H1 (cell line): Measurements from ENCODE around the gene LRRC32. TPM values are rescaled to one million over a fixed set of nuclear protein-coding genes. Genes with fewer than 3 reads are reported as not detected.

Experiments used
- CTCF ChIA-PET: fragments of 300-600 bp; sonication (Branson Sonifier 250); formaldehyde crosslinking; loops from one replicate; lab custom pipeline; 2021; ENCODE audit not compliant: partially characterized antibody; lab: Charles Lee
- POLR2A ChIA-PET: fragments of 300-600 bp; sonication (Branson Sonifier 250); formaldehyde crosslinking; loops from one replicate; lab custom pipeline; 2021; ENCODE audit warnings: inconsistent platforms; ENCODE audit not compliant: partially characterized antibody; lab: Charles Lee
- DNase-seq, 2 experiments: peaks; one replicate each; pipeline versions ENCODE4 v3.0.0 to v3.0.0-alpha.2; 2010 to 2022; ENCODE audit warnings: low spot score in 2 of 2, low read depth in 1 of 2, mixed read lengths in 1 of 2
- FAIRE-seq: peaks from 2 replicates; lab custom pipeline; 2011; peaks lifted over from hg19 to GRCh38; lab: Jason Lieb, UNC
- H2AFZ ChIP-seq: 2 replicates; pipeline ENCODE4 v1.8.1; 2012; ENCODE audit warnings: low read length, inconsistent platforms
- H2AK5ac ChIP-seq: 2 replicates; pipeline ENCODE4 v1.6.1; 2013; ENCODE audit warnings: low read depth, low read length
- H2BK120ac ChIP-seq: replicated peaks from 2 replicates; pipeline ENCODE3; 2013; ENCODE audit warnings: low read depth, low read length, inconsistent platforms
- H2BK12ac ChIP-seq: 2 replicates; pipeline ENCODE4 v1.6.1; 2013; ENCODE audit warnings: low read depth, low read length
- H2BK15ac ChIP-seq: 2 replicates; pipeline ENCODE4 v1.6.1; 2013; ENCODE audit warnings: low read length
- H2BK20ac ChIP-seq: 2 replicates; pipeline ENCODE4 v1.6.1; 2013; ENCODE audit warnings: low read length
- H2BK5ac ChIP-seq: 2 replicates; pipeline ENCODE4 v1.6.1; 2013; ENCODE audit warnings: low read depth, low read length
- H3K14ac ChIP-seq: 2 replicates; pipeline ENCODE4 v1.6.1; 2013; ENCODE audit warnings: inconsistent platforms; ENCODE audit not compliant: insufficient read length
- H3K18ac ChIP-seq: 2 replicates; pipeline ENCODE4 v1.6.1; 2013; ENCODE audit warnings: low read length; ENCODE audit errors: extremely low read depth
- H3K23ac ChIP-seq: 2 replicates; pipeline ENCODE4 v1.6.1; 2013; ENCODE audit warnings: inconsistent platforms; ENCODE audit not compliant: insufficient read length
- H3K23me2 ChIP-seq: 2 replicates; pipeline ENCODE4 v1.6.1; 2013; ENCODE audit warnings: low read depth, low read length
- H3K27ac ChIP-seq: 2 replicates; pipeline ENCODE4 v1.6.1; 2011; ENCODE audit warnings: low read depth, low read length, inconsistent platforms
- H3K27me3 ChIP-seq, 4 experiments: replicated peaks in 1 of 4; 1 replicate in 1 of 4; 2 replicates in 3 of 4; pipeline versions ENCODE4 v1.6.1 to v1.8.1; 2011 to 2013; ENCODE audit warnings: low read length in 3 of 4, mild to moderate bottlenecking in 3 of 4, inconsistent platforms in 2 of 4, mixed read lengths in 2 of 4, moderate library complexity in 1 of 4; ENCODE audit not compliant: control insufficient read depth in 3 of 4, insufficient read depth in 3 of 4; ENCODE audit errors: extremely low read depth in 1 of 4
- H3K36me3 ChIP-seq, 4 experiments: 2 replicates each; pipeline versions ENCODE4 v1.6.1 to v1.8.1; 2011 to 2013; ENCODE audit warnings: mild to moderate bottlenecking in 4 of 4, low read length in 3 of 4, moderate library complexity in 2 of 4, control low read depth in 1 of 4, inconsistent platforms in 1 of 4; ENCODE audit not compliant: insufficient read depth in 4 of 4, control insufficient read depth in 2 of 4
- H3K4ac ChIP-seq: replicated peaks from 2 replicates; pipeline ENCODE3; 2013; ENCODE audit warnings: low read length, low read depth, mixed read lengths, inconsistent platforms; ENCODE audit not compliant: insufficient read length
- H3K4me1 ChIP-seq, 4 experiments: replicated peaks in 1 of 4; 1 replicate in 1 of 4; 2 replicates in 3 of 4; pipeline versions ENCODE4 v1.6.1 to v1.8.1; 2011 to 2013; ENCODE audit warnings: low read length in 3 of 4, inconsistent platforms in 2 of 4, mixed read lengths in 1 of 4; ENCODE audit not compliant: insufficient read depth in 4 of 4, control insufficient read depth in 3 of 4
- H3K4me2 ChIP-seq, 2 experiments: 2 replicates each; pipeline versions ENCODE4 v1.6.1 to v1.8.1; 2011 to 2013; ENCODE audit warnings: low read depth in 2 of 2, low read length in 2 of 2, control low read depth in 1 of 2, inconsistent platforms in 1 of 2, mild to moderate bottlenecking in 1 of 2; ENCODE audit not compliant: insufficient read depth in 1 of 2
- H3K4me3 ChIP-seq, 4 experiments: fragments of 200-600, 300-600 bp in 1 of 4; sonication (generic), shearing (Covaris generic), sonication (Bioruptor Twin) in 1 of 4; 2 replicates each; pipeline versions ENCODE4 v1.5.1 to v1.8.1; 2011 to 2016; ENCODE audit warnings: low read length in 4 of 4, low read depth in 3 of 4, control low read depth in 2 of 4, inconsistent platforms in 2 of 4, mild to moderate bottlenecking in 2 of 4, mixed read lengths in 1 of 4, moderate library complexity in 1 of 4; ENCODE audit not compliant: insufficient read depth in 2 of 4; ENCODE audit errors: extremely low read depth in 1 of 4
- H3K56ac ChIP-seq: replicated peaks from 2 replicates; pipeline ENCODE3; 2013; ENCODE audit warnings: low read depth, mild to moderate bottlenecking, mixed read lengths, low read length, inconsistent platforms; ENCODE audit not compliant: insufficient read length
- H3K79me1 ChIP-seq: 2 replicates; pipeline ENCODE4 v1.6.1; 2013; ENCODE audit warnings: low read depth, low read length, control low read depth
- H3K79me2 ChIP-seq, 2 experiments: 2 replicates each; pipeline versions ENCODE4 v1.6.1 to v1.8.1; 2012 to 2013; ENCODE audit warnings: low read length in 2 of 2, mild to moderate bottlenecking in 2 of 2, inconsistent platforms in 1 of 2; ENCODE audit not compliant: insufficient read depth in 2 of 2, control insufficient read depth in 1 of 2
- H3K9ac ChIP-seq, 4 experiments: replicated peaks in 1 of 4; 1 replicate in 1 of 4; 2 replicates in 3 of 4; pipeline versions ENCODE4 v1.6.1 to v1.8.1; 2011 to 2013; ENCODE audit warnings: low read depth in 3 of 4, low read length in 3 of 4, control low read depth in 2 of 4, mild to moderate bottlenecking in 2 of 4, moderate library complexity in 2 of 4, inconsistent platforms in 1 of 4; ENCODE audit errors: extremely low read depth in 1 of 4
- H3K9me3 ChIP-seq, 2 experiments: 2 replicates each; pipeline versions ENCODE4 v1.6.1 to v1.8.1; 2012 to 2013; ENCODE audit warnings: mild to moderate bottlenecking in 2 of 2, moderate library complexity in 2 of 2, control low read depth in 1 of 2, inconsistent platforms in 1 of 2, low read depth in 1 of 2, low read length in 1 of 2, mixed read lengths in 1 of 2; ENCODE audit not compliant: insufficient read depth in 2 of 2
- H4K20me1 ChIP-seq, 2 experiments: replicated peaks in 1 of 2; 2 replicates each; pipeline versions ENCODE3 to v1.8.1; 2011 to 2013; ENCODE audit warnings: inconsistent platforms in 2 of 2, low read length in 2 of 2, mild to moderate bottlenecking in 1 of 2; ENCODE audit not compliant: insufficient read depth in 2 of 2, control insufficient read depth in 1 of 2
- H4K5ac ChIP-seq: 2 replicates; pipeline ENCODE4 v1.6.1; 2013; ENCODE audit warnings: low read length, low read depth, mixed read lengths, inconsistent platforms; ENCODE audit not compliant: insufficient read length
- H4K8ac ChIP-seq: 2 replicates; pipeline ENCODE4 v1.8.0; 2013; ENCODE audit warnings: mild to moderate bottlenecking, moderate library complexity, low read length, inconsistent platforms; ENCODE audit not compliant: insufficient read depth; ENCODE audit errors: extremely low read depth
- H4K91ac ChIP-seq: replicated peaks from 2 replicates; pipeline ENCODE3; 2013; ENCODE audit warnings: low read length, mixed read lengths, inconsistent platforms; ENCODE audit not compliant: insufficient read length
- CREB1 ChIP-seq: IDR thresholded peaks from 2 replicates; pipeline ENCODE4 v1.6.1; 2012; ENCODE audit warnings: inconsistent platforms
- EGR1 ChIP-seq: IDR thresholded peaks from 2 replicates; pipeline ENCODE4 v1.6.1; 2011; ENCODE audit warnings: low read depth, low read length, borderline replicate concordance
- KDM1A ChIP-seq: fragments of 200-600, 300-600 bp; sonication (generic); IDR thresholded peaks from 2 replicates; pipeline ENCODE4 v1.7.1; 2016; ENCODE audit warnings: mild to moderate bottlenecking, low read length, borderline replicate concordance
- POLR2A ChIP-seq, 2 experiments: IDR thresholded peaks; 1 replicate in 1 of 2; 2 replicates in 1 of 2; pipeline ENCODE4 v1.6.1; 2011; ENCODE audit warnings: low read depth in 2 of 2, low read length in 2 of 2, mild to moderate bottlenecking in 2 of 2; ENCODE audit errors: control extremely low read depth in 1 of 2
- POU5F1 ChIP-seq: IDR thresholded peaks from 2 replicates; pipeline ENCODE4 v1.6.1; 2011; ENCODE audit warnings: low read depth, mild to moderate bottlenecking, low read length, moderate library complexity
- RAD21 ChIP-seq, 2 experiments: IDR thresholded peaks in 1 of 2; conservative IDR thresholded peaks in 1 of 2; 2 replicates each; pipeline ENCODE4 v1.6.1; 2011; ENCODE audit warnings: low read depth in 2 of 2, low read length in 2 of 2, improper control_type of control experiment in 1 of 2, inconsistent platforms in 1 of 2, mild to moderate bottlenecking in 1 of 2, moderate library complexity in 1 of 2
- RBBP5 ChIP-seq: IDR thresholded peaks from 2 replicates; pipeline ENCODE4 v1.7.1; 2012; ENCODE audit warnings: low read depth, mild to moderate bottlenecking, inconsistent platforms, low read length, moderate library complexity, borderline replicate concordance
- SP2 ChIP-seq: IDR thresholded peaks from 2 replicates; pipeline ENCODE4 v1.6.1; 2012; ENCODE audit warnings: mild to moderate bottlenecking, low read length, inconsistent platforms
- SP4 ChIP-seq: IDR thresholded peaks from 2 replicates; pipeline ENCODE4 v1.6.1; 2012; ENCODE audit warnings: low read length, inconsistent platforms
- WGBS, 2 experiments: shearing (Covaris generic) in 1 of 2; methylation state at CpG; one replicate each; pipeline versions ENCODE4 v1.1.6 to v1.1.7; 2013 to 2015; ENCODE audit warnings: low lambda C conversion rate in 2 of 2, mixed read lengths in 2 of 2, inconsistent platforms in 1 of 2, low coverage in 1 of 2, missing lambda C conversion rate in 1 of 2; ENCODE audit not compliant: insufficient replicate concordance in 2 of 2, insufficient coverage in 1 of 2, insufficient read length in 1 of 2; ENCODE audit errors: extremely low coverage in 1 of 2, missing lambda C conversion rate in 1 of 2; 5-methylcytosine and 5-hydroxymethylcytosine counted together
- long read RNA-seq, 2 experiments: library from RNA in 1 of 2; library from capped mRNA in 1 of 2; stranded (forward); transcript quantifications; one replicate each; pipeline ENCODE4 v2.0.0, GENCODE V29; 2021; ENCODE audit warnings: inconsistent platforms in 1 of 2
- polyA minus RNA-seq, 3 experiments: library from RNA; depleted of rRNA, polyadenylated mRNA; stranded (reverse); fragments of >200 nt; gene quantifications; 1 replicate in 2 of 3; 2 replicates in 1 of 3; pipeline ENCODE4 v1.2.3, GENCODE V29; 2011
- polyA plus RNA-seq, 7 experiments: library from polyadenylated mRNA; depleted of rRNA in 3 of 7; stranded (reverse) in 5 of 7; unstranded in 2 of 7; fragments of >200 nt in 5 of 7; fragments of 200-250 nt in 2 of 7; gene quantifications; 1 replicate in 5 of 7; 2 replicates in 1 of 7; 4 replicates in 1 of 7; pipeline versions ENCODE4 v1.2.1 to v1.2.3, GENCODE V29; 2011 to 2013; ENCODE audit warnings: missing spikeins in 2 of 7, mixed read lengths in 2 of 7
- total RNA-seq: library from RNA; stranded (reverse); fragmentation: NEBNext Ultra II Directional; extraction: Animal tissue kit (Norgen Biotek cat#: 25700); gene quantifications from 2 replicates; pipeline ENCODE4 v1.2.1, GENCODE V29; 2021

Gene LRRC32
- 0.44 and 0.99 TPM in 2 replicates for total RNA-seq
- polyA plus RNA-seq (2011; rRNA removed): 1.9 and 2.0 TPM in 2 replicates
- 1.0 TPM for polyA plus RNA-seq (2011; cell fraction: cytosol; rRNA removed)
- 0.88 TPM for polyA plus RNA-seq (2011; cell fraction: nucleus; rRNA removed)
- 1.0 to 3.3 TPM (median 1.7 TPM) in 4 replicates for polyA plus RNA-seq (2012, experiment 1 of 2)
- 1.0 TPM for polyA plus RNA-seq (2012, experiment 2 of 2)
- polyA plus RNA-seq (2013, experiment 1 of 2): 1.1 TPM
- 1.2 TPM for polyA plus RNA-seq (2013, experiment 2 of 2)
- 0.95 and 1.2 TPM in 2 replicates for polyA minus RNA-seq (2011; rRNA and poly(A)+ RNA removed)
- 1.2 TPM for polyA minus RNA-seq (2011; cell fraction: cytosol; rRNA and poly(A)+ RNA removed)
- polyA minus RNA-seq (2011; cell fraction: nucleus; rRNA and poly(A)+ RNA removed): 0.50 TPM
- long read RNA-seq, experiment 1, partial matches to known transcripts: 0 of 1 reads
- long read RNA-seq, experiment 1, other reads (novel, unspliced or antisense): 1 of 1 reads
- long read RNA-seq, experiment 2: 0 reads

- Histone ChIP-seq H3K27ac (no peak within 1 kb of the TSS), H3K14ac (no peak within 1 kb of the TSS), H3K4me3 (peak within 1 kb of the TSS; percentile 47 to 68 (median 53)), H2BK5ac (no peak within 1 kb of the TSS), H4K8ac (no peak within 1 kb of the TSS; the same call in none of the 2 replicates), H3K4me2 (peak within 1 kb of the TSS; percentile 55 to 75), H2BK20ac (peak within 1 kb of the TSS; percentile 13; the same call in 1 of the 2 replicates), H4K20me1 (peaks cover 0 to 2% of the 10 kb centered on the region in 2 experiments), H3K56ac (no peak within 1 kb of the TSS), H2BK12ac (no peak within 1 kb of the TSS), H3K79me1 (no peaks in the 10 kb centered on the region), H3K27me3 (peaks cover 0 to 26% (median 17%) of the 10 kb centered on the region in 4 experiments; a peak in 5 of 7 replicates), H2BK120ac (no peak within 1 kb of the TSS), H4K5ac (no peak within 1 kb of the TSS), H3K4ac (no peak within 1 kb of the TSS), H3K9ac (no peak within 1 kb of the TSS), H3K9me3 (no peaks in the 10 kb centered on the region), H3K18ac (no peak within 1 kb of the TSS; the same call in 1 of the 2 replicates), H3K4me1 (peaks cover 0 to 6% (median 1%) of the 10 kb centered on the region in 4 experiments; a peak in 5 of 7 replicates), H2AK5ac (no peak within 1 kb of the TSS), H3K79me2 (no peaks in the 10 kb centered on the region), H3K36me3 (no peaks in the 10 kb centered on the region), H3K23me2 (peaks cover 5% of the 10 kb centered on the region; the same call in 1 of the 2 replicates), H3K23ac (no peak within 1 kb of the TSS), H2BK15ac (no peak within 1 kb of the TSS), H4K91ac (no peak within 1 kb of the TSS), H2AFZ (peak within 1 kb of the TSS; percentile 67)
- CTCF ChIA-PET: interaction anchor here (0.6 to 3.8 kb wide), 17 partner anchors 10 to 463 kb away, joined by 3 to 39 read pairs (median 3); no protein-coding TSS in a partner anchor
- peak in 1 of 2 experiments; percentile 77 for DNase-seq
- 4% methylated on average over 32 of the region's 82 CpGs; no CpG with 5 or more reads in 1 of the 2 experiments for WGBS, 2 experiments
- POLR2A ChIA-PET: no interaction called here
- no peak for FAIRE-seq
- TF ChIP-seq RAD21 (IDR thresholded peaks at IDR 0.05 in 1 of 2, conservative IDR thresholded peaks at IDR 0.05 in 1 of 2; ENCODE audit: low read depth in 2 of 2, low read length in 2 of 2) (no peak), KDM1A (0 out of 2 replicates have a peak, but pooled peaks have one; percentile 21), POLR2A (IDR thresholded peaks at IDR 0.05; ENCODE audit: control extremely low read depth in 1 of 2, low read depth in 2 of 2, low read length in 2 of 2) (no peak), EGR1 (peak; percentile 69; the same call in 1 of the 2 replicates), POU5F1 (no peak), RBBP5 (0 out of 2 replicates have a peak, but pooled peaks have one; percentile 10), SP4 (no peak), SP2 (no peak), CREB1 (peak; percentile 29; the same call in 1 of the 2 replicates)
These were observed at the start of gene LRRC32 for GRCh38 chr11:76670485-76671236. Gene LRRC32, minus strand, starts transcription at chr11:76670747. Its CDS starts 4,793 bp downstream, at chr11:76665954.
